K562 (cell line): ENCODE measurements around the gene STOX1. TPM values are rescaled to one million over a fixed set of nuclear protein-coding genes. Genes with fewer than 3 reads are reported as not detected.

Source experiments
- BHLHE40 ChIP-seq: IDR thresholded peaks from 2 replicates; pipeline ENCODE4 v1.6.1; 2011; ENCODE audit warnings: low read length, improper control_type of control experiment
- DACH1 ChIP-seq: fragments of 450-650 bp; IDR thresholded peaks from 2 replicates; pipeline ENCODE4 v1.6.1; 2018; ENCODE audit not compliant: partially characterized antibody
- FOXA1 ChIP-seq: fragments of 450-650 bp; IDR thresholded peaks from 2 replicates; pipeline ENCODE4 v1.6.1; 2016; ENCODE audit warnings: mild to moderate bottlenecking, borderline replicate concordance
- KLF10 ChIP-seq: fragments of 250-450 bp; sonication (Bioruptor Pico); IDR thresholded peaks from 2 replicates; pipeline ENCODE4 v1.6.1; 2021; ENCODE audit warnings: matching md5 sums
- KLF6 ChIP-seq: fragments of 250-450 bp; sonication (Bioruptor Pico); IDR thresholded peaks from 2 replicates; pipeline ENCODE4 v1.4.0; 2020; ENCODE audit warnings: mild to moderate bottlenecking, moderate library complexity, borderline replicate concordance
- NCOA1 ChIP-seq: fragments of 450-650 bp; IDR thresholded peaks from 2 replicates; pipeline ENCODE4 v1.6.1; 2016; ENCODE audit warnings: low read depth
- PML ChIP-seq: IDR thresholded peaks from 2 replicates; pipeline ENCODE4 v1.6.1; 2012; ENCODE audit warnings: low read length, inconsistent platforms
- RBM14 ChIP-seq: fragments of 200-400 bp; formaldehyde crosslinking; IDR thresholded peaks from 2 replicates; pipeline ENCODE4 v1.6.1; 2018; ENCODE audit warnings: low read depth, mild to moderate bottlenecking, low read length, moderate library complexity, borderline replicate concordance; ENCODE audit not compliant: insufficient read depth
- TGIF2 ChIP-seq: sonication (generic); formaldehyde crosslinking; IDR thresholded peaks from 2 replicates; pipeline ENCODE4 v1.8.1; 2022; ENCODE audit warnings: mild to moderate bottlenecking, missing genetic modification reagents, moderate library complexity
- ZNF175 ChIP-seq: fragments of 200-800 bp; sonication (Bioruptor generic); IDR thresholded peaks from 2 replicates; pipeline ENCODE4 v1.6.1; 2016; ENCODE audit warnings: low read depth, mild to moderate bottlenecking, missing genetic modification characterization, missing compliant biosample characterization
- ZNF23 ChIP-seq: fragments of 250-450 bp; sonication (Bioruptor Pico); IDR thresholded peaks from 2 replicates; pipeline ENCODE4 v1.4.0; 2020; ENCODE audit warnings: mild to moderate bottlenecking
- polyA plus RNA-seq, 8 experiments: library from polyadenylated mRNA; depleted of rRNA in 4 of 8; stranded (reverse) in 5 of 8; unstranded in 3 of 8; fragments of >200 nt; fragmentation: Nextera tagmentation in 2 of 8; fragmentation: Illumina TruSeq in 1 of 8; extraction: Ambion mirVana in 2 of 8; extraction: Trizol in 1 of 8; gene quantifications; 2 replicates each; pipeline versions ENCODE4 v1.2.1 to v1.2.3, GENCODE V29; 2011 to 2014; ENCODE audit warnings: inconsistent platforms in 1 of 8, missing spikeins in 1 of 8
- total RNA-seq, 7 experiments: library from RNA; depleted of rRNA in 6 of 7; stranded (reverse); fragments of >200 nt in 6 of 7; fragmentation: Illumina TruSeq in 2 of 7; extraction: Trizol in 2 of 7; gene quantifications; 2 replicates each; pipeline versions ENCODE4 v1.2.1 to v1.2.3, GENCODE V29; 2011 to 2021; ENCODE audit warnings: low replicate concordance in 1 of 7
- TF ChIP-seq, protein P1 (sequence below): sonication (generic); formaldehyde crosslinking; IDR thresholded peaks from 2 replicates; pipeline ENCODE4 v1.8.0; 2023; ENCODE audit warnings: mild to moderate bottlenecking, missing genetic modification reagents
- TF ChIP-seq, protein P2 (sequence below): sonication (generic); formaldehyde crosslinking; IDR thresholded peaks from 2 replicates; pipeline ENCODE4 v1.5.0; 2020; ENCODE audit warnings: missing genetic modification reagents
- TF ChIP-seq, protein P3 (sequence below): fragments of 450-650 bp; conservative IDR thresholded peaks from 2 replicates; pipeline ENCODE4 v1.6.1; 2016; ENCODE audit warnings: missing genetic modification characterization, low read depth, mild to moderate bottlenecking, missing compliant biosample characterization, moderate library complexity
- TF ChIP-seq, protein P4 (sequence below): fragments of 150-350 bp; IDR thresholded peaks from 2 replicates; pipeline ENCODE4 v1.6.1; 2014; ENCODE audit warnings: low read depth, mild to moderate bottlenecking, low read length, borderline replicate concordance
- TF ChIP-seq, protein P5 (sequence below): sonication (generic); formaldehyde crosslinking; IDR thresholded peaks from 2 replicates; pipeline ENCODE4 v1.8.1; 2023; ENCODE audit warnings: mild to moderate bottlenecking, missing genetic modification reagents

The STOX1 gene
- total and polyA plus RNA-seq, 9 of the 15 experiments (the other 6 are each of a cell fraction or from before 2014, with no cell fraction given), result 0.09 to 0.87 (median 0.29) TPM

DNA sequence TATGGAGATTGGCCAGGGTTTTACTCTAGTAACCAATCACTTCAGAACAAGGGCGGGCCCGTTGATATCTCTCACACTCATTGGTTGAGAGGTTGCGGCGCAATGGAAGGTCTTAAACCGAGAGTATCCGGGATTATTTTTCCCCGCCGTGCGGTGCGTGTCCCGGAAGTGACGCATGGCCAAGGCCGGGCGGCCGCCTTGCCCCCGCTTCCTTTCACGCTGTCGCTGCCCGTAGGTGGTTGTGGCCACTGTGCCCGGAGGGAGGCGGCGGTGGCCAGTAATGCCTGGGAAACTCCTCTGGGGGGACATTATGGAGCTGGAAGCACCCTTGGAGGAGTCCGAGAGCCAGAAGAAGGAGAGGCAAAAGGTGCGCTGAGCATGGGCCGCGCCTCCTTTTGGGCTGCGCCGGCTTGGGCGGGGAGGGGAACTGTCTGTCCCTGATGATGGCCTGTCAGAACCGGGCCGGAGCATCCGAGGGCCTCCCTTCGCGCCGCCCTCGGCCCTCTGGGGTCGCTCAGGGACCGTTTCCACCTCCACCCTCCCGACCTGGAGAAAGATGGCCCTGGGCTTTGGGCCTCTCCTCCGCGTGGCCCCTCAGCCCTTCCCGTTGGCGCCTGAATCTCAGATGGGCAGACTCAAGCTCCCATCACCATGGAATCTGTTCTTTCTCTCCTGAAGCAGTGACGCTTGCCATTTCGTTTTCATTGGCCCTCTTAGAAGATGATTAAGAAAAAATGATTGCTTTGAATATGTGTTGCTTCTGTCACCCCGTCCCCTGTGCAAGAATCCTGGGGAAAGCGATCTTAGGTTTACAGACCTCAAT is 74.0 kb downstream of the STOX1 start, which contains the start of gene DDX50 (continued):
- TF ChIP-seq, protein P1, sequence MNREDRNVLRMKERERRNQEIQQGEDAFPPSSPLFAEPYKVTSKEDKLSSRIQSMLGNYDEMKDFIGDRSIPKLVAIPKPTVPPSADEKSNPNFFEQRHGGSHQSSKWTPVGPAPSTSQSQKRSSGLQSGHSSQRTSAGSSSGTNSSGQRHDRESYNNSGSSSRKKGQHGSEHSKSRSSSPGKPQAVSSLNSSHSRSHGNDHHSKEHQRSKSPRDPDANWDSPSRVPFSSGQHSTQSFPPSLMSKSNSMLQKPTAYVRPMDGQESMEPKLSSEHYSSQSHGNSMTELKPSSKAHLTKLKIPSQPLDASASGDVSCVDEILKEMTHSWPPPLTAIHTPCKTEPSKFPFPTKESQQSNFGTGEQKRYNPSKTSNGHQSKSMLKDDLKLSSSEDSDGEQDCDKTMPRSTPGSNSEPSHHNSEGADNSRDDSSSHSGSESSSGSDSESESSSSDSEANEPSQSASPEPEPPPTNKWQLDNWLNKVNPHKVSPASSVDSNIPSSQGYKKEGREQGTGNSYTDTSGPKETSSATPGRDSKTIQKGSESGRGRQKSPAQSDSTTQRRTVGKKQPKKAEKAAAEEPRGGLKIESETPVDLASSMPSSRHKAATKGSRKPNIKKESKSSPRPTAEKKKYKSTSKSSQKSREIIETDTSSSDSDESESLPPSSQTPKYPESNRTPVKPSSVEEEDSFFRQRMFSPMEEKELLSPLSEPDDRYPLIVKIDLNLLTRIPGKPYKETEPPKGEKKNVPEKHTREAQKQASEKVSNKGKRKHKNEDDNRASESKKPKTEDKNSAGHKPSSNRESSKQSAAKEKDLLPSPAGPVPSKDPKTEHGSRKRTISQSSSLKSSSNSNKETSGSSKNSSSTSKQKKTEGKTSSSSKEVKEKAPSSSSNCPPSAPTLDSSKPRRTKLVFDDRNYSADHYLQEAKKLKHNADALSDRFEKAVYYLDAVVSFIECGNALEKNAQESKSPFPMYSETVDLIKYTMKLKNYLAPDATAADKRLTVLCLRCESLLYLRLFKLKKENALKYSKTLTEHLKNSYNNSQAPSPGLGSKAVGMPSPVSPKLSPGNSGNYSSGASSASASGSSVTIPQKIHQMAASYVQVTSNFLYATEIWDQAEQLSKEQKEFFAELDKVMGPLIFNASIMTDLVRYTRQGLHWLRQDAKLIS, result peak; percentile 95
- 0 out of 2 replicates have a peak, but pooled peaks have one; percentile 42 for TF ChIP-seq RBM14
- no peak for TF ChIP-seq TGIF2 (CRISPR knock-in tag)
- TF ChIP-seq NCOA1, result no peak
- TF ChIP-seq KLF6, result no peak
- TF ChIP-seq BHLHE40, result no peak
- no peak for TF ChIP-seq KLF10 (CRISPR knock-in tag)
- TF ChIP-seq, protein P2, sequence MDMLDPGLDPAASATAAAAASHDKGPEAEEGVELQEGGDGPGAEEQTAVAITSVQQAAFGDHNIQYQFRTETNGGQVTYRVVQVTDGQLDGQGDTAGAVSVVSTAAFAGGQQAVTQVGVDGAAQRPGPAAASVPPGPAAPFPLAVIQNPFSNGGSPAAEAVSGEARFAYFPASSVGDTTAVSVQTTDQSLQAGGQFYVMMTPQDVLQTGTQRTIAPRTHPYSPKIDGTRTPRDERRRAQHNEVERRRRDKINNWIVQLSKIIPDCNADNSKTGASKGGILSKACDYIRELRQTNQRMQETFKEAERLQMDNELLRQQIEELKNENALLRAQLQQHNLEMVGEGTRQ (CRISPR knock-in tag), result no peak
- TF ChIP-seq, protein P3, sequence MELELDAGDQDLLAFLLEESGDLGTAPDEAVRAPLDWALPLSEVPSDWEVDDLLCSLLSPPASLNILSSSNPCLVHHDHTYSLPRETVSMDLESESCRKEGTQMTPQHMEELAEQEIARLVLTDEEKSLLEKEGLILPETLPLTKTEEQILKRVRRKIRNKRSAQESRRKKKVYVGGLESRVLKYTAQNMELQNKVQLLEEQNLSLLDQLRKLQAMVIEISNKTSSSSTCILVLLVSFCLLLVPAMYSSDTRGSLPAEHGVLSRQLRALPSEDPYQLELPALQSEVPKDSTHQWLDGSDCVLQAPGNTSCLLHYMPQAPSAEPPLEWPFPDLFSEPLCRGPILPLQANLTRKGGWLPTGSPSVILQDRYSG (tag), result no peak
- no peak for TF ChIP-seq ZNF175 (CRISPR knock-in tag)
- TF ChIP-seq FOXA1, result no peak
- TF ChIP-seq PML, result peak; percentile 65
- TF ChIP-seq, protein P4, sequence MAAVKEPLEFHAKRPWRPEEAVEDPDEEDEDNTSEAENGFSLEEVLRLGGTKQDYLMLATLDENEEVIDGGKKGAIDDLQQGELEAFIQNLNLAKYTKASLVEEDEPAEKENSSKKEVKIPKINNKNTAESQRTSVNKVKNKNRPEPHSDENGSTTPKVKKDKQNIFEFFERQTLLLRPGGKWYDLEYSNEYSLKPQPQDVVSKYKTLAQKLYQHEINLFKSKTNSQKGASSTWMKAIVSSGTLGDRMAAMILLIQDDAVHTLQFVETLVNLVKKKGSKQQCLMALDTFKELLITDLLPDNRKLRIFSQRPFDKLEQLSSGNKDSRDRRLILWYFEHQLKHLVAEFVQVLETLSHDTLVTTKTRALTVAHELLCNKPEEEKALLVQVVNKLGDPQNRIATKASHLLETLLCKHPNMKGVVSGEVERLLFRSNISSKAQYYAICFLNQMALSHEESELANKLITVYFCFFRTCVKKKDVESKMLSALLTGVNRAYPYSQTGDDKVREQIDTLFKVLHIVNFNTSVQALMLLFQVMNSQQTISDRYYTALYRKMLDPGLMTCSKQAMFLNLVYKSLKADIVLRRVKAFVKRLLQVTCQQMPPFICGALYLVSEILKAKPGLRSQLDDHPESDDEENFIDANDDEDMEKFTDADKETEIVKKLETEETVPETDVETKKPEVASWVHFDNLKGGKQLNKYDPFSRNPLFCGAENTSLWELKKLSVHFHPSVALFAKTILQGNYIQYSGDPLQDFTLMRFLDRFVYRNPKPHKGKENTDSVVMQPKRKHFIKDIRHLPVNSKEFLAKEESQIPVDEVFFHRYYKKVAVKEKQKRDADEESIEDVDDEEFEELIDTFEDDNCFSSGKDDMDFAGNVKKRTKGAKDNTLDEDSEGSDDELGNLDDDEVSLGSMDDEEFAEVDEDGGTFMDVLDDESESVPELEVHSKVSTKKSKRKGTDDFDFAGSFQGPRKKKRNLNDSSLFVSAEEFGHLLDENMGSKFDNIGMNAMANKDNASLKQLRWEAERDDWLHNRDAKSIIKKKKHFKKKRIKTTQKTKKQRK, result no peak
- no peak for TF ChIP-seq DACH1
- TF ChIP-seq, protein P5, sequence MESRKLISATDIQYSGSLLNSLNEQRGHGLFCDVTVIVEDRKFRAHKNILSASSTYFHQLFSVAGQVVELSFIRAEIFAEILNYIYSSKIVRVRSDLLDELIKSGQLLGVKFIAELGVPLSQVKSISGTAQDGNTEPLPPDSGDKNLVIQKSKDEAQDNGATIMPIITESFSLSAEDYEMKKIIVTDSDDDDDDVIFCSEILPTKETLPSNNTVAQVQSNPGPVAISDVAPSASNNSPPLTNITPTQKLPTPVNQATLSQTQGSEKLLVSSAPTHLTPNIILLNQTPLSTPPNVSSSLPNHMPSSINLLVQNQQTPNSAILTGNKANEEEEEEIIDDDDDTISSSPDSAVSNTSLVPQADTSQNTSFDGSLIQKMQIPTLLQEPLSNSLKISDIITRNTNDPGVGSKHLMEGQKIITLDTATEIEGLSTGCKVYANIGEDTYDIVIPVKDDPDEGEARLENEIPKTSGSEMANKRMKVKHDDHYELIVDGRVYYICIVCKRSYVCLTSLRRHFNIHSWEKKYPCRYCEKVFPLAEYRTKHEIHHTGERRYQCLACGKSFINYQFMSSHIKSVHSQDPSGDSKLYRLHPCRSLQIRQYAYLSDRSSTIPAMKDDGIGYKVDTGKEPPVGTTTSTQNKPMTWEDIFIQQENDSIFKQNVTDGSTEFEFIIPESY (CRISPR knock-in tag), result peak; percentile 83
- TF ChIP-seq ZNF23 (CRISPR knock-in tag), result no peak
